Right hindlimb (tissue), 1 donor: Measurements from ENCODE around the gene CTSW.

ENCODE experiments used
- DNase-seq: peaks from one replicate; pipeline ENCODE4 v3.0.0-alpha.2; 2018

CTSW gene

DNA sequence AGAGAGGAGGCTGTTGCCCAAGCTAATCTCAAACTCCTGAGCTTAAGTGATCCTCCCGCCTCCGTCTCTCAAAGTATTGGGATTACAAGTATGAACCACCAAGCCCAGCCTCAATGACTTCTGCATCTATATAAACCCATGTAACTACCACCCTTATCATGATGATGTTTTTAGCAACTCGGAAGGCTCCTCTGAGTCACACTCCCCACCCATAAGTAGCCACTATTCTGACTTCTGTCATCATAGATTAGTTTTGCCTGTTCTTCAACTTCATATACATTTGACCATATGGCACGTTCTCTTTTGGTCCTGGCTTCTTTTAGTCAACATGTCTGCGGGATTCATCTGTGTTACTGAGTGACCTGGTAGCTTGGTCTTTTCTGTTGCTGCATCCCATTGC, 27.0 kb downstream of the CTSW start:
- no peak for DNase-seq

DNA sequence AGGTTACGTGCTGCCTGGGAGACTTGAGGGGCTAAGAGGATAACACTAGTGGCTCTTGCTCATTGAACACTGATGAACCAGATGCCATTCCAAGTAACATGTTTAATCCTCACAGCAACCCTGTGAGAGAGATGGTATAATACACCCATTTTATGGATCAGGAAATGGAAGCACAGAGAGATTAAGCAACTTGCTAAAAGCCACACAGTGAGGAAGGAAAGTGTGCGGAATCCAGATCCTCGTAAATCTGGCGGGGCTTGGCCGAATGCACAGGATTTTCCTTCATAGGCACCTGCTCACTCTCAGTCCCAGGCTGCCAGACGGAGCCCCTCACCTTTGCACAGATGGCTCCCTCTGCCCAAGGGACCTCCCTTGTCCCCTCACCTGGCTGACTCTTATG, 28.2 kb downstream of the CTSW start:
- no peak for DNase-seq

DNA sequence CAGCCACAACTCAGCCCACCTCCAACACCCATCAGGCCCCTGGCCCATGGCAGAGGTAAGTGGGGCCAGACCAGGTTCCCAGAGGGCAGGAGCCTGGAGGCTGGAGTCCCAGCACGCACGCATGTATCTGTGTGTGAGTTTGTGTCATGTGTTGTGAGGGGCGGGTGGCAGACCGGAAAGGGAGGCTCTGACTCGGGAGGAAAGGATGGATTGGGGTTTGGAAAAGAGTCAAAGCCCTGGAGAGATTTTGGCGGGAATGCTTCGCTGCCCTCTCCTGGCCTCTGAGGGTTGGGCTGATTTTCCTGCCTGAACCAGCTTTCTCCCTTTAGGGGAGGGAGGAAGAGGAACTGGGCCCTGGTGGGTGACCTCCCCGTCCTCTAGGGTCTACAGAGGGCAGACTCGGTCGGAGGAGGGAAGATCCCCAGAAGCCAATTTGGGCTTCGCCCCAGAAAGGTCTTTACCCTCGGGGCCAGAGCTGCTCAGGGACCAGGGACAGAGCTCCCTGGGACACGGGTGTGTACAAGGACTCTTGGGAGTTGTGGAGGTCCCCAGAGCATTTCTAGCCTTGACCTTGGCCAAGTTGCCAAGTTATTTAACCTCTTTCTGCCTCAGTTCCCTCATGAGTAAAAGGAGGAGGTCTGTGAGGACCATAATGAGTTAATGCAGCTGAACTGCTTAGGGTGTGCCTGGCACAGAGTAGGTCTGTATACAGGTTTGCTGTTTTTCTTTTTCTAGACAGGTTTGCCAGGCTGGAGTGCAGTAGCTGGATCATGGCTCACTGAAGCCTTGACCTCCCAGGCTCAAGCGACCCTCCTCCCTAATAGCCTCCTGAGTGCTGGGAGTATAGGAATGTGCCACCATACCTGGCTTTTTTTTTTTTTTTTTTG, 32.3 kb downstream of the CTSW start:
- peak; percentile 76 for DNase-seq

DNA sequence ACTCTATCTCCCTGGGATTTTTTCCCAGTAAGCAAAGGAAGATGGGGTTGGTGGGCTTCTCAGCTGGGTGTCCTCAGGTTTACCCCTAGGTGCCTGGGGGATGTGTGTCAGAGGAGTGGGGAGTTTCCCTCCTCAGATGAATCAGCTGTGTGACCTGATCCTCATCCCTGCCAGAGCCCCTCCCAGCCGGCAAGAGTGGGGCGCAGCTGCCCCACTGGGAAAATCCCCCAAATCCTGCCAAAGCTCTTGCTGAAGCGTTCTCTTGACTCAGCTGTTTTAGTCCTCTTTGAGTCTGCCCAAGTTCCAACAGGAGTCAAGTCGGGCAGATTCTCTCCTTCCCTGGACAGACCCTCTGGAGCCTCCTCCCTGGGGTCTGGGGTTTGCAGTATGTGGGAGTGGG, 33.2 kb downstream of the CTSW start:
- DNase-seq = no peak

DNA sequence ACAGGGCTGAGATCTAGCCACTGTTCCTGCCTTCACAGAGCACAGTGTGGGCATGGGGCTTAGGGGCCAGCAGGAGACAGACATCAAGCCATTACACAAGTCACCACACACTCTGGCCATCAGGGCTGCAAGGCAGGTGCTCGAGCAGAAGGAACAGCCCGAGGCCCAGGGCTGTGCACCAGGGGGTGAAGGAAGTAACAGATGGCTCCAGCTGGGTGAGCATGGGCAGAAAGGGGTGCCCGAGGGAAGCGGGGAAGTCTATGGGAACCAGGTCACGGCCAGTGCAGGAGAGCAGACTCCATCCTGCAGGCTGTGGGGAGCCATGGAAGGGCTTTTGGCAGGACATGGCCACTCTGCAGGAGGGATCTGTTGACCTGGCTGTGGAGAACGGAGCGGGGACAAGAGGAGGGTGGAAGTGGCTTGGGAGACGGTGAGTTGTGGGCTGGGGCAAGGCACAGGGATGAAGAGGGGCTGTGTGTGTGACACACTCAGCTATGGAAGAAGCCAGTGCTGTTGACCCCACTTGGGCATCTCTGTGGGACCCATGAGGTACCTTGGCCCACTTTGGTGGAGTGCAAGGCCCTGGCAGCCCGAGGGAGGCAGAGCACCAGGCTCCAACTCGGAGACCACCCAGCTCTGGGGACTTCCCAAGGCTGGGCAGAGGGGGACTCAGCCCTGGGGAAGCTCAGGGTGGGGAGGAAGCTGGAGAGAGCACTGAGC, 35.6 kb downstream of the CTSW start:
- DNase-seq = no peak

DNA sequence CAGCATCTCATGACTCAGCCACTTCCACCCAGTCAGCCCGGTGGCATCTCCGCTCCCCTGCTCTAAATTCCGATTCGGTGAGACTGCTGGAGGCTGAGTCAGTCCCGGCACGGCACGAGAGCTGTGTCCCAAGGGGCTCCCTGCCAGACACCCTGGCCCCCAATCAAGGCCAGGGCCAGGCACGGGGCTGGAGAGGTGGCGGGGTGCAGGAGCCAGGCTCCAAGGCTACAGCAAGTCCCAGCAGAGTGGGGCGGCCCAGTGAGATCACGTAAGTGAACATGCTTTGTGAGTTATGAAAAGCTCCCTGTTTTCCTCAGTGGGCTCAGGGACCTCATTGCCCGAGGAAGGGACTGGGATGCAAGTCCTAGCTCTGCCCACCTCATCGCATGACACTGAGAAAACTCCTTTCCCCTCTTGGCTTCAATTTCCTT, 36.2 kb downstream of the CTSW start:
- no peak for DNase-seq

DNA sequence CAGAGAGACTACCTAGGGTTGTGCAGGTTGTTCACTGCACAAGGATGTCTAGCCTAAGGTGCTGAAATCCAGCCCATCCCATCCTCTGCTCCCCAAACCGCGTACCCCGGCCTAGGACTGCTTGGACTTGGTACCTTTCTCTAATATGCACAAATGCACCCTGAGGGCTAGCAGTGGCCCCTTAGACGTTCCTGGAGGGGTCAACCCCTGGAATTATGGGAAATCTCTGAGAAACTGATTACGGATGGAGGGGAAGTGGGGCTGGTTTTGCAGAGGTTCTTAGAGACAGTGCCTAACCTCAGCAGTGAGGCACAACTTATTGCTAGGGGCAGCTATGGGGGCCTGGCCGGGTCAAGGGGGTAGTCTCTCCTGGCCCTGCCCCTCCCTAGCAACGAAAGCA, 36.8 kb downstream of the CTSW start:
- DNase-seq = no peak

DNA sequence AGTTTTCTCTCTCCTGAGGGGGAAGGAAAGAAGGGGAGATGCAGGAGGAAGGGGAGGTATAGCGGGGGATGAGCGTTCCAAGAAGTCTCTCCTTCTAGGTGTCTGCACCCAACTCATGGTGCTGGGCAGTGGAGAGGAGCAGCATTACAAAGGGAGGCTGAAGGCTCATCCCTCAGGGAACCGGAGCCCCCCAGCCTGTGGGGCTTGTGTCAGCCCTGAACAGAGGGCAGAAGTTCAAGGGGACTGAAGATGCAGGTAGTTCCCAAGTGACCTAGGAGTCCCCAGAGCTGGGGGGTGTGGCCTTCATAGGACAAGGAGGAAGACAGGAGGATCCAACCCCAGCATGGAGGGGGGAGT, 37.4 kb downstream of the CTSW start:
- DNase-seq = no peak

DNA sequence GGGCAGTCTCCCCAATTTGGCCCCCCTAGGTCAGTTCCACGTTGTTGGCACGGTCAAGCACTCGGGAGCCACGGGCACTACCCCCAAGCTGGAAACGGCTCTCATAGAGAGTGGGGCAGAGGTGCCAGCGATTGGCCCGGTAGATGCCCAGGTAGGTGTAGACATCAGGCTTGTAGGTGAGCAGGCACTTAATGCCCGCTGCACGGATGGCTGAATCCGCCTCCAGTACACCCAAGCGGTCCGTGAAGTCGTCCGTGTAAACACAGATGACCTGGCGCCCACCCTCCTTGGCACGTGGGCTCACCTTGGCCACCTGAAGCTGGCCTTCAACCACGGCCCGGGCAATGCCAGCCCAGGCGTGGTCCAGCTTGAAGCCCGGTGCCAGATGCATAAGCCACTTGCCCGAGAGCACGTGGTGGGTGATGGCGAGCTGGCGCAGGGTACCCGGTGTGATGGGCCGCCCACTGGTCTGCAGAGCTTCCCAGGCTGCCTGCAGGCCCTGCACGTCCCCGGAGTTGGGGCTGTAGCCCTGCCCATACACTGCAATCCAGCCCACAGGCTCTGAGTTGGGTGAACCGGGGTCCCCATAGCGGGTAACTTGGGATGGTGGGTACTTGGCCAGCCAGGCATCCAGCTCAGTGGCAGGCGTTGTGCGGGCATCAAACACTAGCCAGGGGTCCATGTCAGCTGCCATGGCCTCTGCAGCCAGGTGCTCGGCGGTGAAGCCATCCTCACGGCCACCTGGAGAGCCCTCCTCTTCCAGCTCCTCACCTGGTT, 38.0 kb downstream of the CTSW start:
- no peak for DNase-seq

DNA sequence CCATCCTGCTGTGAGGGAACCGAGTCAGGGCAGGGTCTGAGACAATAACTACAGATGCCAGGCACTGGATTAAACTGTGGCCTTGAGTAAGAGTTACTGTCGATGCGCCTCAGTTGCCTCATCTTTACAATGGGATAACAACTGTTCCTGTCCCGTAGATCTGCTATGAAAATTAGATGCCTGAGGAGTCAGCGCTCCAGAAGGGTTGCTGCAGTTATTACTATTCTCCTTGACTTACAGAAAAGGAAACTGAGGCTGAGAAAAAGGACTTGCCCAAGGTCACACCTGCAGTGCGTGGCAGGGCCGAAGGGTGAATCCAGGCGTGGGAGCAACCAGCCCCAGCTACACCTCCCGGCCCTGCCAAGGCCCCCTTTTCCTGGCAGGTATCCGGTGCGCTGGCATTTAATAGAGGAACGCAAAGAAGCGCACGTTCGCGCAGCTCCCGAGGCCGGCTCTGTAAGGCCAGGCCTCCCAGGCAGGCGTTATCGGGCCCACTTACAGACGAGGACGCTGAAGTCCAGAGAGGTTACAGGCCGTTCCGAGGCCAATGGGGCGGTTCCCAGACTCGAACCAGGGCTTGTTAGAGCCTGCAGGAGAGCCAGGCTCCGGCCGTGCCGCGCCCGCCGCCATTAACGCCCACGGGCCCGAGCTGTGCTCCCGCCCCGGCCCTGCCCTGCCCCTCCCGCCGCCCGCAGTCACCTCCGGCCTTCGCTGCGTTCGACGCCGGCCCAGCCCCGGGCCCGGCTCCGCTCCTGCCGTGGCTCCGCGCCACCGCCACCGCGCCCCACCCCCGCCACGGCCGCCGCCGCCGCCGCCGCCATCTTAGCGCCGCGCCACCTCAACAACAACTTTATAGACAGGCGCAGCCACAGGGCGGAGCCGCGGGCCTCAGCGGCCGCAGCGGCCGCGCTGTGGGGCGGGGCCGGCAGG, 38.8 kb downstream of the CTSW start, which contains the start of gene C11orf68:
Gene C11orf68, minus strand, starts transcription at position 852 of the 930 bp plus-strand sequence. Its CDS starts 31 bp downstream, at position 821.
- DNase-seq = no peak

DNA sequence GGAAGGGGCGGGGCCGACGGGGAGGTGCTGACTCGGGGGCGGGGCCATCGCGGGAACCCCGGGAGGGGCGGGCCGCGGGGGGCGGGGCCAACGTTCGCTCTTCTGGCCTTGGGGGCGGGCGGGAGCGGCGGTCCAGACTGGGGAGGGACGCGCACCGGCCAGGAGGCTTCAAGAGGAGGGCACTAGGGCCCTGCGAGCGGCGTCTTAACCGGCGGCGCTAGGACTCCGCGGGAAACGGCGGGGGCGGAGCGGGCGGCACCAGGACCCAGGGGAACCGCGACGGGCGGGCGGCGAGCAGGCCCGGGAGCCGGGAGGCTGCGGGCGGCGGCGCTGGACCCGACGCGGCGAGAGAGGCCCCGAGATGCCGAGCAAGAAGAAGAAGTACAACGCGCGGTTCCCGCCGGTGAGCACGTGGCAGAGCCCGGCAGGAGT, 39.5 kb downstream of the CTSW start, which contains the start of gene DRAP1:
Gene DRAP1, plus strand, starts transcription at position 286 of the 432 bp plus-strand sequence. Its CDS starts 76 bp downstream, at position 362.
- DNase-seq = peak; percentile 99

DNA sequence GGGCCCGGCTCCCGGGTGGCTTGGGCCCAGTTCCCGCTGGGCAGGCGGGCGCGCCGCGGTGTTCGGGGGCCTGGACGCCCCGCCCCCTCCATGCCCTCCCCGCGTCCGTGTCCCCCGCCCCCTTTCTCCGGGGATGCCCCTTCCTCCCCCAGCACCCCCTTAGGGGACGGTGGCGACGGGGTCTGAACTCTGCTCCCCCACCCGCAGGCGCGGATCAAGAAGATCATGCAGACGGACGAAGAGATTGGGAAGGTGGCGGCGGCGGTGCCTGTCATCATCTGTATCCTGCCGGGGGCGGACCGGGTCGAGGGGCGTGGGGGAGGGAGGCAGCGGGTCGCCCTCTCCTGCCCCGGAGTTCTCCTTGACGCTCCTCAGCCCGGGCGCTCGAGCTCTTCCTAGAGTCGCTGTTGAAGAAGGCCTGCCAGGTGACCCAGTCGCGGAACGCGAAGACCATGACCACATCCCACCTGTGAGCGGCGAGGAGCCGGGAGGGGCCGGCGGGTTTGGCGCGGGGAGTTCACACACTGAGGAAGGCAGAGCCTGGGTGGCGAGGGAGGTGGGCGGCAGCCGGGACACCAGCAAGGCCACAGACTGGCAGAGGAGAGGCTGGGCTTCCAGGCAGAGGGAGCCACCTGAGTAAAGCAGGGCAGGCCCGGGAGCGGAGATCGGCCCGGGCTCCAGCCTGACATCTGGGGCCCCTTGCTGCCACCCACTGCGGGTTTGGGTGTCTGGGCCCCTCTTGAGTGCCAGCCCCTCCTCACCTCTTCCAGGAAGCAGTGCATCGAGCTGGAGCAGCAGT, 40.1 kb downstream of the CTSW start:
- peak; percentile 57 for DNase-seq

DNA sequence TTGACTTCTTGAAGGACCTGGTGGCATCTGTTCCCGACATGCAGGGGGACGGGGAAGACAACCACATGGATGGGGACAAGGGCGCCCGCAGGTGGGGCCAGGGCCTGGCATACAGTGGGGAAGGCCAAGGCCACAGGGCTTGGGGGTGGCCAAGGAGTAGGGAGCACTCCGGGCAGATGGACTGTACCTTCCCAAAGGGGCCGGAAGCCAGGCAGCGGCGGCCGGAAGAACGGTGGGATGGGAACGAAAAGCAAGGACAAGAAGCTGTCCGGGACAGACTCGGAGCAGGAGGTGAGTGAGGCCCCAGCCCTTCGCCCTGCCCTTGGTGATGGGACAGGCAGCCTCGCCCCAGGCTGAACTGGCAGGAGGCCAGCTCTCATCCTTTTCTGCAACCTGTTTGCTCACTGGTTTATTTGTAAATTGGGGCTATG, 40.8 kb downstream of the CTSW start:
- DNase-seq = no peak

DNA sequence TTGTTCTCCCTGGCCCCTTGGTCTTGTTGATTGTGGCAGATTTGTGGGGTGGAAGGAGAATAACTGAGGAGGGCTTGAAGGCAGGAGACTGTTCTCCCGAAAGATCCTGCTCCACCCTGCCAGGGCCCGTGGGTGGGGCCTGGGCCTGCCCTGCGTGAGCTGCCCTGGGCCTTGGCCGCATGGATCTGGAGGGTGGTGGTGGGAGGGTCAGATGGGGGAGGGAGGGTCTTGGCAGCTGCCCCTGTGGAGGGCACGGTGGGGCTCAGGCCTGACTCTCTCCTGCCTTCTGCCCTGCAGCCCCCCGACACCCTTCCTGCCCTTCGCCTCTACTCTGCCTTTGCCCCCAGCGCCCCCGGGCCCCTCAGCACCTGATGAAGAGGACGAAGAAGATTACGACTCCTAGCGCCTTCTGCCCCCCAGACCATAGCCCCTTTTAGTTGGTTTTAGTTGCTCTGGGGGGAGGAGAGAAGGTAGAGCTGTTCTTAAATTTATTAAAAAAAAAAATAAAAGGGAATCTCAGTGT, 41.5 kb downstream of the CTSW start:
- DNase-seq = no peak

DNA sequence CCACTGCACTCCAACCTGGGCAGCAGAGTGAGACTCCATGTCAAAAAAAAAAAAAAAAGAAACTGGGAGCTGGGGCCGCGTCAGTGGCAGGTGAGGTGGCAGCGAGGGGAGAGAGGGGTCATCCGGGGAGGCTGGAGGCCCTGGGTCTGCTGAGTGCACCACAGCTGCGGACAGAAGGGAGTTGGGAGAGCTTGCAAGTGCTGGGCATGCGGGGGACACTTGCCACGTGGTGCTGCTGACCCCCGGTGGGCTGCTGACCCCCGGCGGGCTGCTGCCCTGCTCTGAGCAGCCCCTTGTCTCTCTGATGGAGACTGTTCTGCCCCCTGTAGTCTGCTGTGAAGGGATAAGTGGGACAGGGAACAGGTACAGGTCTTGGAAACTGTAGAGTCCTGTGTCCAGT, 42.2 kb downstream of the CTSW start:
- DNase-seq = no peak

DNA sequence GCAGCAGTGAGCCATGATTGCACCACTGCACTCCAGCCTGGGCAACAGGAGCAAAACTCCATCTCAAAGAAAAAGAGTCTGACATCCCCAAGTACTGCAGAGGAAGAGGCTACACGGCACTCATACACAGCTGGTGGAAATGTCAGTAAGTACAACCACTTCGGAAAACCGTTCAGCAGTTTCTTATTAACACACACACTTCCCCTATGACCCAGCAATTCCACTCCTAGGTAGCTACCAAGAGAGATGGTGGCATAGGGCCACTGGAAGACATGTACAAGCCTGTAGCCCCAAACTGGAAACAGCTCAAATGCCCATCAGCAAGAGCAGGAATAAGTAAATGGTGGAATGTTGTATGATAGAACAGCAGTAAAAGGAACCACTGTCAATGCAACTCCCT, 42.9 kb downstream of the CTSW start:
- DNase-seq = no peak

DNA sequence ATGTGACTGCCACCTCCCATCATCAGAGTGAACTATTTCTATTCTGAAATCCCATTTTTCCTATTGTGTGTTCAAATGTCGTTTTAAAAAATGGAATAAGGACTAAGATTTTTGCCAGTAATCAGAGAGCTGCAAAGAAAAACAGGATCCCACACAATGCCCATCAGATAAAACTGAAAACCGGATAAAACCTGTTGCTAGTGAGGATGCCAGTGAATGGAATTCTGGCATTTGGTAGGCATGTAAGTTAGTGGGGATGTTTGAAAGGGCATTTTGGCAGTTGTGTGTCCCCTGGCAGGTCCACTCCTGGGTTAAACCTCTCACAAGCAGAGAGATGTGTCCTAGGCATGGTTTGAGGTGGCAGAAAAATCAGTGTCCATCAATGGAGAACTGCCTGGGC, 45.8 kb downstream of the CTSW start:
- no peak for DNase-seq

DNA sequence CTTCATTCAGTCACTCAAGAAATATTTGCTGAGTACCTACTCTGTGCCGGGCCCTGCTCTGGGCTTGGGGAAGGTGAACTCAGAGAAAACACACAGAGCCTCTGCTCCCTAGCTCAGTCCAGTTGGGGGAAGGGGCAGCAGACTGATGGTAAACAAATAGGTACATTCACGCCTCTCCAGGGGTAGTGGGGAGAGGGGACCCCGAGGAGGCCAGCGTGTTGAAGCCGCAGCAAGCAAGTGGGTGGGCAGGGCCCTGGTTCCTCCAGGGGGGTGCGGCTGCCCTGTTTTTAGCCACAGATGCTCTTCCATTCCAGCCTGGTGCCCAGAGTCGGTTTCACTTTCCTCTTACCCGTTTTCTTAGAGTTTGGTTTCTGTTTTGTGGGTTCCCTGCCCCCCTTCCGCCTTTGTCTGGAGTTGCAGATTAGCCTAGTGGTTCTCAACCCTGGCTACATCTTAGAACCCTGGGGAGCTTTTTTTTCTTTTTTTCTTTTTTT, 48.3 kb downstream of the CTSW start:
- DNase-seq = no peak

DNA sequence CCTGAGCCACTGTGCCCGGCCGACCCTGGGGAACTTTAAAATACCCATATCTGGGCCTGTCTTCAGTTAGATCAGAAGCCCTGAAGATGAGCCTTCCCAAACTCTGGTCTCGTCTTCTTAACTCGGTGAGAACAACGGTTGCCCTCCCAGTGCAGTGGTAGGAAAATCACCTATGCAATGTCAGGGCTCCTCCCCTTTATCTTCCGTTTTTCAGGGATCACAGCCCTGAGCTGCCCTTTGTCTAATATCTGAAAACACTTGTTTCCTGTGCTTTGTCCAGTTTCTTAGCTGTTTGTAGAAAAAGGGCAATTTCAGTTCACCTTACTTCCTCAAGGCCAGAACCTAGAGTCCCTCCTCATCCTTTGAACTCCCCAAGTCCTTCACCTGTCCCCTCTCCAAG, 49.0 kb downstream of the CTSW start:
- no peak for DNase-seq

DNA sequence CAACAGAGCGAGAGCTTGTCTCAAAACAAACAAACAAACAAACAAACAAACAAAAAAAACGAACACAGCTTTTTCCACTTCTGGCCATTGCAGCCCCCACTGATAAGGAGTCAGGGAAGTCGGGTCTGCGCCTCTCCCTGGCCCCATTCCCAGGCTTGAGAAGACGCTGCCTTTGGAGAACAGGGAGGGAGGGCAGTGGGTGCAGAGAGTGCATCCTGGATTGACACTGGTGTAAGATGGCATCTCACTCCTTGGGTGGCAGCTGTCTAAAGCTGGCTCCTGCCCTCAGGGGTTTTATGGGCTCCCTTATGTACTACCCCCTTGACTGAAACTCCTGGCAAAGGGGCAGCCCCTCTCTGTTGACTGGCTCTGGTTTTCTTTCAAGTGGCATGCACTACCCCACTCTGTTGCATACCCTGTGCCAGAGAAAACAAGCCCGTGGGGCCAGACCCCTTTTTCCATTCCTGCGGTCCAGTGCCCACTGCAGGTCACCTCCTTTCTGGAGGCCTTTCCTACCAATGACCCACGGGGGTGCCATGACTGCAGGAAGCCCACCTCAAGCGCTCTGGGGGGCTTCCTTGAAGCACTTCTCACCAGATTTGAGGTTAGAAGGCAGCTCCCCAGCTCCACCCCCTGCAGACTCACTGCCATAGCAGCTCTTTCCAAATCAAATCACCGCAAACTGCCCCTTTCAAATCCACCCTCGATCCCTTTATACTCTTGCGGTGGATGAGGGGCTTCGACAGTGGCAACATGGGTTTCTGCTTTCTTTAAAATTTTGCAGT, 52.3 kb downstream of the CTSW start:
- DNase-seq = no peak
